Measurements from ENCODE around the gene TMEM127.

Gene TMEM127, protein sequence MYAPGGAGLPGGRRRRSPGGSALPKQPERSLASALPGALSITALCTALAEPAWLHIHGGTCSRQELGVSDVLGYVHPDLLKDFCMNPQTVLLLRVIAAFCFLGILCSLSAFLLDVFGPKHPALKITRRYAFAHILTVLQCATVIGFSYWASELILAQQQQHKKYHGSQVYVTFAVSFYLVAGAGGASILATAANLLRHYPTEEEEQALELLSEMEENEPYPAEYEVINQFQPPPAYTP

DNA sequence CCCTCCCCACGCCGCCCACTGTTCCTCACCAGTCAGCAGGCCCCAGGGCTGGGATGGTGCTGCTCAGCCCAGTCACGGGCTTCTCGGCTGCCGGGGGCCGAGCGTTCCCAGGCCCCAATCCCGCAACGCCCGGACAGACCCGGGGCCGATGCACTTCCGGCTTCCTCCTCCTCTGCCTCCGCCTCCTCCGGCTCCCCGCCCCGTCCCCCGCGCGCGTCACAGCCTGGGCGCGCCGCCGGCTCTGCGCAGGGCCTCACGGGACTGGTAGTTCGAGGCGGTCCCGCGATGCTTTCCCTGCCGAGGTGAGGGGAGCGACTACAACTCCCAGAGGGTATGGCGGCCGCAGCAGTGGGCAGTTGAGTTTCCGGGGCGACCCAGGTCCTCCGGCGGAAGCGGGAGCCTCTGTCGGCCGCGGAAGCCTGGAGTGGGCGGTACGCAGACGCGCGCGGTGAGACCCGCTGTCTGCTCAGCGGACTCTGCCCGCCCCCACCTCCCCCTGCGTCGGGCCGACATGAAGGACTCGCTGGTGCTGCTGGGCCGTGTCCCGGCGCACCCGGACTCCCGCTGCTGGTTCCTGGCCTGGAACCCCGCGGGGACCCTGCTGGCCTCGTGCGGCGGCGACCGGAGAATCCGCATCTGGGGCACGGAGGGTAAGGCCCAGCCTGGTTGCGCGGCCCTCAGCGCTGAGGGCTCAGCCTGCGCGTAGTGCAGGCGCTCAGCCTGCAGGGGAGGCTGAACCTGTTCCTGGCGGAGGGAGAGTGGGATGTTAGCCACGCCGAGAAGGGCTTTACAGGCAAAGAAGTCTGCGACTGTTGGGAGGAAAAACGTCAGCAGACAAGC is at the start of gene TMEM127, which contains the start of gene CIAO1:
TSS of gene TMEM127 (minus strand) at position 158 of the 840 bp plus-strand sequence. CDS start 616 bp downstream, outside the sequence.
TSS of gene CIAO1 (plus strand) at position 386 of the 840 bp plus-strand sequence. CDS start at position 512, 126 bp downstream.
- peak within 1 kb of the TSS; percentile 96 for H3K4me3 ChIP-seq (ENCODE audit: low read depth, low read length)
- TF ChIP-seq, protein P1, sequence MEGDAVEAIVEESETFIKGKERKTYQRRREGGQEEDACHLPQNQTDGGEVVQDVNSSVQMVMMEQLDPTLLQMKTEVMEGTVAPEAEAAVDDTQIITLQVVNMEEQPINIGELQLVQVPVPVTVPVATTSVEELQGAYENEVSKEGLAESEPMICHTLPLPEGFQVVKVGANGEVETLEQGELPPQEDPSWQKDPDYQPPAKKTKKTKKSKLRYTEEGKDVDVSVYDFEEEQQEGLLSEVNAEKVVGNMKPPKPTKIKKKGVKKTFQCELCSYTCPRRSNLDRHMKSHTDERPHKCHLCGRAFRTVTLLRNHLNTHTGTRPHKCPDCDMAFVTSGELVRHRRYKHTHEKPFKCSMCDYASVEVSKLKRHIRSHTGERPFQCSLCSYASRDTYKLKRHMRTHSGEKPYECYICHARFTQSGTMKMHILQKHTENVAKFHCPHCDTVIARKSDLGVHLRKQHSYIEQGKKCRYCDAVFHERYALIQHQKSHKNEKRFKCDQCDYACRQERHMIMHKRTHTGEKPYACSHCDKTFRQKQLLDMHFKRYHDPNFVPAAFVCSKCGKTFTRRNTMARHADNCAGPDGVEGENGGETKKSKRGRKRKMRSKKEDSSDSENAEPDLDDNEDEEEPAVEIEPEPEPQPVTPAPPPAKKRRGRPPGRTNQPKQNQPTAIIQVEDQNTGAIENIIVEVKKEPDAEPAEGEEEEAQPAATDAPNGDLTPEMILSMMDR (IDR thresholded peaks at IDR 0.05; ENCODE audit: low read depth, low read length): peak; percentile 34; the same call in 1 of the 2 replicates

DNA sequence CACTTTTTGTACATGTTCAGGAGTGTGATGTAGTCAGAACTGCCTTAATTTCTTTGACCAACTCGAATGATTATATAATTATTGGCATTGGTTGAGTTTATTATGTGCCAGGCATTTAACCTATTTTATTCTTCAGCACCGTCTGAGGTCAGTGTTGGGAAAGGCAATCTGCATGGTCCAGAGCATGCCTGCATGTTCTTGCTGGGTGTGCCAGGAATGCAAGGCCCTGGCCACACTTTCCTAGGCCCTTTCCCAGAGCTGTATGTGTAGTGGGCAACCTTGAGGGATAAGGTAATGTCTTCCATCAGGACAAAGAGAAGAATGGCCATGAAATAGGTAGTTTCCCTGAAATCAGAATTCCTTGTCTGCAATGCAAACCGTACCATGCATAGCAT is 49.2 kb upstream of the TMEM127 start:
- TF ChIP-seq, protein P1 (IDR thresholded peaks at IDR 0.05; ENCODE audit: low read depth, low read length): no peak
- H3K4me3 ChIP-seq (ENCODE audit: low read depth, low read length): no peak overlapping the region

DNA sequence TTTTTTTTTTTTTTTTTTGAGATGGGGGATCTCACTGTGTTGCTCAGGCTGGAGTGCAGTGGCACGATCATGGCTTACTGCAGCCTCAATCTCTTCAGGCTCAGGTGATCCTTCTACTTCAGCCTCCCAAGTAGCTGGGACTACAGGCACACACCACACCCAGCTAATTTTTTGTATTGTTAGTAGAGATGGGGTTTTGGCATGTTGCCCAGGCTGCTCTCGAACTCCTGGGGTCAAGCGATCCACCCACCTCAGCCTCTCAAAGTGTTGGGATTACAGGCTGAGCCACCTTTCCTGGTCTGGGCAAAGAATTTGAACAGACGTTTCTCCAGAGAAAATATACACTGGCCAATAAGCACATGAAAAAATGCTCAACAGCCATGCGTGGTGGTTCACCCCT is 42.5 kb upstream of the TMEM127 start:
- H3K4me3 ChIP-seq (ENCODE audit: low read depth, low read length): no peak overlapping the region
- TF ChIP-seq, protein P1 (IDR thresholded peaks at IDR 0.05; ENCODE audit: low read depth, low read length): no peak

DNA sequence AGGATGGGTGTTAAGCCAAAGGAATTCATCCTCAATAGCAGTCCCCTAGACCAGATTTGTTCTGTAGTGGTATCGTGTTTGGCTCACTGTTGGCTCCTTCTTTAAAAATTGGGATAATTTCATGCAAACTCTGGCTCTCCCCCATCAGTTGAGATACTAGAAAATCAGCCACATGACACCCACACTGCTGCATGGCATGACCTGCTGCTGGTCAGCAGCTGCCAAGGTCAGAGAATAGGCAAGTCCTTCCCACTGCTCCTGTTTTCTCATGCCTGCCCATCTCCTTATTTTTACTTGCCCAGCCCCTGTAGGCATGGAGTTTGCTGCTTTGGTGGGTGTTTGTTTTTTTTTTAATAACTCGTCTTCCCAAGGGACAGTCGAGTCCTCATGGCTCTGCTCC is 40.6 kb upstream of the TMEM127 start:
- H3K4me3 ChIP-seq (ENCODE audit: low read depth, low read length): peak overlapping the region; percentile 100
- TF ChIP-seq, protein P1 (IDR thresholded peaks at IDR 0.05; ENCODE audit: low read depth, low read length): no peak

DNA sequence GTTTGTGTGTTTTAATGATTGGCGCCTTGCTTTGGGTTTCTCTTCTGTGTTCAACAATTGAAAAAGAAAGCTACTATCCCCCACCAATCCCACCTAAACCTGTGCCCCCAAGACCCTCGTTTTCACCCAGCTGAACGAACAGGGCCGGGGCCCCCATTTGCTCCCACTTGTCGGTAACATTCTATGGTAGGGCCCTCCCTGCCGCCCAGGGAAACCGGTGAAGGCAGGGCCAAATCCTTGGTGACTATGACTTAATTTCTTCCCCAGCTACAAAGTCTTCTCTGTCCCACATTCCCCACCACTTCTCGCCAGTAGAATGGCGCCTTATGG is 40.1 kb upstream of the TMEM127 start:
- TF ChIP-seq, protein P1 (IDR thresholded peaks at IDR 0.05; ENCODE audit: low read depth, low read length): no peak

DNA sequence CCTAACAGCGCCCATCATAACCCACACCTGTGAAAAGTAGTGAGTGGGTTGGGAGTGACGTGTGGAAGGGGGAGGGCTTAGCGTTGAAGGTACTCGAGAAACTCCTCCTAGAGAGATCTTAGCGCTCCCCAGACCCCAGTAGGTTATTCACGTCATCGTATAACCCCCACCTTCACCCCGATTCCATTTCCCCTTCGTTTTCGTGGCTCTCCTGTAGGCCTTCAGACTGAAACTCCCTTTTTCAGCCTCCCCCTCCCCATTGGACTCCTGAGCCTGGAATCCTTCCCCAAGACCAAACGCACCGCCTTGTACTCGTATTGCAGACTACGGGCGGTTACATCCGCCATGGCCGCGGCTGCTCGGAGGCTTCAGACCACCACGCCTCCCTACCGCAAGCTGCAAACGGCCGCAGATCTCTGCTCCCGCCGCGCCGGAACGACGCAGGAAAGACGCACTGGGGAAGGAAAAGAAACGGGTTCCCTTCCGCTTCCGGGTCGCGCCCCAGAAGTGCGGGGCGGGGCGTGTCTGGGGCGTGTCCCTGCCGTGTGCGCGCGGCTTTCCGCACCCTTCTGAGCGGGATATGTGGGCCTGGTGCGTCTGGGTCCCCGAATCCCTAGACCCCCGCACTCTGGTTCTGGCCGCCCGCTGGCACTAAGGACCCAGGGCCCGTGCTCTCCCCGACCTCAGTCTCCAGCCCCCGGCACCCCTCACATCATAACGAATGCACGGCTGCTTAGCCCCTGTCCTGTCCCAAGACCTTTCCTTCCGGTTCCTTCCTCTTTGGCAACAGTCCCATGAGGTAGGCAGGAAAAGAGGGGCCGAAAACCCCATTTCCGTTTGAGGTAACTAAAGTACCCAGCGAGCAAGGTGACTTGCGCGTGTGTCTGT is 39.5 kb upstream of the TMEM127 start, which contains the start of gene SNRNP200:
TSS of gene SNRNP200 (minus strand) at position 456 of the 888 bp plus-strand sequence. CDS start at position 347, 109 bp downstream.
- H3K4me3 ChIP-seq (ENCODE audit: low read depth, low read length): peak within 1 kb of the TSS; percentile 100
- TF ChIP-seq, protein P1 (IDR thresholded peaks at IDR 0.05; ENCODE audit: low read depth, low read length): no peak

More for the DNA sequence above, 40.1 kb upstream of the TMEM127 start:
- H3K4me3 ChIP-seq (ENCODE audit: low read depth, low read length): peak overlapping the region; percentile 100

Measured in WI38 (cell line).